Right hindlimb (tissue), 1 donor: ENCODE results near the gene SLC35F2.
"Not testable (repeated sequence)": the region's sequence is repeated elsewhere in the genome, so short reads cannot be mapped to it uniquely, and the experiment has no call there.

Experiments used
- DNase-seq: peaks from one replicate; pipeline ENCODE4 v3.0.0-alpha.2; 2018

The SLC35F2 gene

GRCh38 chr11:107858217-107859070, at the start of gene SLC35F2:
TSS of gene SLC35F2 (minus strand) at chr11:107858787. CDS start at chr11:107858767, 20 bp downstream.
- peak; percentile 55 for DNase-seq

- DNase-seq: no peak
These were observed 49.6 kb upstream of the SLC35F2 start for GRCh38 chr11:107908211-107908610.

GRCh38 chr11:107898270-107898669, 39.7 kb upstream of the SLC35F2 start:
- DNase-seq: no peak

- no peak for DNase-seq
These were observed 23.7 kb upstream of the SLC35F2 start for GRCh38 chr11:107882095-107882820.

GRCh38 chr11:107881471-107881870, 22.9 kb upstream of the SLC35F2 start:
- not testable (repeated sequence) for DNase-seq

GRCh38 chr11:107876141-107876540, 17.6 kb upstream of the SLC35F2 start:
- DNase-seq: no peak

GRCh38 chr11:107864591-107864990, 6.0 kb upstream of the SLC35F2 start:
- no peak for DNase-seq

- DNase-seq: no peak
These were observed 2.1 kb upstream of the SLC35F2 start for GRCh38 chr11:107860688-107861087.

GRCh38 chr11:107860240-107860620, 1.6 kb upstream of the SLC35F2 start:
- DNase-seq: not testable (repeated sequence)

- DNase-seq: peak; percentile 47
These were observed 1.1 kb upstream of the SLC35F2 start for GRCh38 chr11:107859459-107860239.

GRCh38 chr11:107857550-107858216, 904 bp downstream of the SLC35F2 start:
- no peak for DNase-seq

GRCh38 chr11:107856981-107857517, 1.5 kb downstream of the SLC35F2 start:
- no peak for DNase-seq

GRCh38 chr11:107856180-107856980, 2.2 kb downstream of the SLC35F2 start:
- no peak for DNase-seq

GRCh38 chr11:107853070-107853469, 5.5 kb downstream of the SLC35F2 start:
- DNase-seq: no peak

GRCh38 chr11:107851704-107852310, 6.8 kb downstream of the SLC35F2 start:
- no peak for DNase-seq

- no peak for DNase-seq
These were observed 8.8 kb downstream of the SLC35F2 start for GRCh38 chr11:107849790-107850189.

GRCh38 chr11:107848345-107848744, 10.2 kb downstream of the SLC35F2 start:
- DNase-seq: no peak

- no peak for DNase-seq
These were observed 11.4 kb downstream of the SLC35F2 start for GRCh38 chr11:107847184-107847583.

- DNase-seq: no peak
These were observed 14.5 kb downstream of the SLC35F2 start for GRCh38 chr11:107844041-107844440.

- no peak for DNase-seq
These were observed 16.0 kb downstream of the SLC35F2 start for GRCh38 chr11:107842412-107843100.
